Parathyroid adenoma (tissue), 2 donors: ENCODE results near the gene FBXL17.

ENCODE experiments used
- H2AFZ ChIP-seq: fragments of 300-600 bp; sonication (generic); one replicate; pipeline ENCODE4 v1.7.0; 2017; ENCODE audit warnings: antibody characterized with exemption, mild to moderate bottlenecking
- H3K27ac ChIP-seq: fragments of 300-600 bp; sonication (generic); one replicate; pipeline ENCODE4 v1.7.0; 2017
- H3K27me3 ChIP-seq: fragments of 300-600 bp; sonication (generic); one replicate; pipeline ENCODE4 v1.7.0; 2017; ENCODE audit warnings: low read length; ENCODE audit not compliant: control insufficient read depth, insufficient read depth
- H3K36me3 ChIP-seq: fragments of 300-600 bp; sonication (generic); one replicate; pipeline ENCODE4 v1.7.0; 2017; ENCODE audit warnings: low read length; ENCODE audit not compliant: control insufficient read depth, insufficient read depth
- H3K4me1 ChIP-seq: fragments of 300-600 bp; sonication (generic); one replicate; pipeline ENCODE4 v1.7.0; 2017; ENCODE audit warnings: control low read depth
- H3K4me2 ChIP-seq: fragments of 300-600 bp; sonication (generic); one replicate; pipeline ENCODE4 v1.7.0; 2017; ENCODE audit warnings: low read length
- H3K4me3 ChIP-seq: fragments of 300-600 bp; sonication (generic); one replicate; pipeline ENCODE4 v1.7.0; 2017; ENCODE audit warnings: low read depth, low read length
- H3K79me2 ChIP-seq: fragments of 300-600 bp; sonication (generic); one replicate; pipeline ENCODE4 v1.7.0; 2017; ENCODE audit warnings: control low read depth
- H3K9ac ChIP-seq: fragments of 300-600 bp; sonication (generic); one replicate; pipeline ENCODE4 v1.7.0; 2017; ENCODE audit warnings: mild to moderate bottlenecking
- H3K9me3 ChIP-seq: fragments of 300-600 bp; sonication (generic); one replicate; pipeline ENCODE4 v1.7.0; 2017; ENCODE audit warnings: low read length; ENCODE audit not compliant: control insufficient read depth
- TF ChIP-seq, protein P1 (sequence below): fragments of 300-600 bp; sonication (generic); IDR thresholded peaks from one replicate; pipeline ENCODE4 v1.7.0; 2017; ENCODE audit warnings: antibody characterized with exemption, mild to moderate bottlenecking
- donor health status: primary hyperparathyroidism.

Gene FBXL17

DNA sequence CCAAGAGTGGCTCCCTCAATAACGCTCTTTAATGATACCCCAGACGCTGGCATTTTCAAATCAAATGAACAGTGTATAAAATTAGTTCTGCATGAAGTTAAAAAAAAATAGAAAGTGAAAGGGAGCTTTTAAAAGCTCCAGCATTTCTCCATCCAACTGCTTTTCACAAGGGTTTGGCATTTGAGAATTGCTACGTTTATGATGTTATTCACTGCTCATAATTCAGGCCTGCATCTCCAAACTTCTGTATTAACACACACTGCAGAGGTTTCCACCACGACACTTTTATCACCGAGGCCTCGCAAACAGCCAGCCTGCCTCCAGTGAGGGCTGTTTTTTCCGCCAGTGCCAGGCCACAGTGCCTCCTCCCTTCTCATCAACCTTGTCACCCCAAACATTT lies 505.6 kb downstream of the FBXL17 start:
- Histone ChIP-seq H2AFZ (no peak overlapping the region), H3K79me2 (no peaks in the 10 kb centered on the region), H3K36me3 (no peaks in the 10 kb centered on the region), H3K4me2 (no peak overlapping the region), H3K4me1 (peaks cover 8% of the 10 kb centered on the region), H3K9me3 (no peaks in the 10 kb centered on the region), H3K27me3 (no peaks in the 10 kb centered on the region), H3K9ac (no peak overlapping the region), H3K4me3 (no peak overlapping the region), H3K27ac (no peak overlapping the region)
- TF ChIP-seq, protein P1, sequence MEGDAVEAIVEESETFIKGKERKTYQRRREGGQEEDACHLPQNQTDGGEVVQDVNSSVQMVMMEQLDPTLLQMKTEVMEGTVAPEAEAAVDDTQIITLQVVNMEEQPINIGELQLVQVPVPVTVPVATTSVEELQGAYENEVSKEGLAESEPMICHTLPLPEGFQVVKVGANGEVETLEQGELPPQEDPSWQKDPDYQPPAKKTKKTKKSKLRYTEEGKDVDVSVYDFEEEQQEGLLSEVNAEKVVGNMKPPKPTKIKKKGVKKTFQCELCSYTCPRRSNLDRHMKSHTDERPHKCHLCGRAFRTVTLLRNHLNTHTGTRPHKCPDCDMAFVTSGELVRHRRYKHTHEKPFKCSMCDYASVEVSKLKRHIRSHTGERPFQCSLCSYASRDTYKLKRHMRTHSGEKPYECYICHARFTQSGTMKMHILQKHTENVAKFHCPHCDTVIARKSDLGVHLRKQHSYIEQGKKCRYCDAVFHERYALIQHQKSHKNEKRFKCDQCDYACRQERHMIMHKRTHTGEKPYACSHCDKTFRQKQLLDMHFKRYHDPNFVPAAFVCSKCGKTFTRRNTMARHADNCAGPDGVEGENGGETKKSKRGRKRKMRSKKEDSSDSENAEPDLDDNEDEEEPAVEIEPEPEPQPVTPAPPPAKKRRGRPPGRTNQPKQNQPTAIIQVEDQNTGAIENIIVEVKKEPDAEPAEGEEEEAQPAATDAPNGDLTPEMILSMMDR = no peak

DNA sequence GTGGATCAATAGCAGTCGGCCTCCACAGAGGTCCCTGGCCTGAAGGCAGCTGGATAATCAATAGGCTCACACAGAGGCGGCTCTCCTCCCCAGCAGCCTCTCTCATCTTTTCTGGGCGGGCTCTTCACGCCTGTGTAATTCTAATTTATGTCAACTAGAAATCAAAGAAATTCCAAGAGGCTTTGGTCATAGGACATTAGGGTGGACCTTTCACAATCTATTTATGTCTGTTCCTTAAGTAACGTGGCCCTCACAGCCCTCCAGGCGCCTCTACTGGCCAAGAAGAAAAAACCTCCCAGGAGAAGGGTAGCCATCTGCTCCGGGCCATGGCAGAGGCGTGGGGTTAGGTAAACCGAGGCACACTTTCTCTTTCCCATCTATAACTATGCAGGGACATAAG lies 506.1 kb downstream of the FBXL17 start:
- Histone ChIP-seq H3K9me3 (no peaks in the 10 kb centered on the region), H3K9ac (no peak overlapping the region), H3K4me3 (no peak overlapping the region), H2AFZ (no peak overlapping the region), H3K4me2 (no peak overlapping the region), H3K79me2 (no peaks in the 10 kb centered on the region), H3K4me1 (peaks cover 8% of the 10 kb centered on the region), H3K36me3 (no peaks in the 10 kb centered on the region), H3K27ac (no peak overlapping the region), H3K27me3 (no peaks in the 10 kb centered on the region)
- TF ChIP-seq, protein P1 = no peak

DNA sequence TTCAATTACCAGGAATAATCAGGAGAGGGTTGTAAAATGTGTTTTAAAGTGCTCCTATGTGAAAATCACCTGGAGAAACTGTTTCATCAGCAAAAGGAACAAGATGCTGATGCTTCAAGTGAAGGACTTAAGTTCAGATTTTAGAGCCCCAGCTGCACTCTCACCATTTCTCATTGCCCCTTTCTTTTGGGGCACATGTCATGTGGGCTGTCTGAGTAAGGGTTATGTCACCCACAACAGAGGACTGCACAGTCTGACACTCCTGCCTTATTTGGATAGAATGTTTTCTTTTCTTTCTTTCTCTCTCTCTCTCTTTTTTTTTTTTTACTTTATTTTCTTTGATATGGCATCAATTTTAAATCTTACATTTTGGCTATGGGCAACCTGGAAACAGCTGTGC lies 507.1 kb downstream of the FBXL17 start:
- peaks cover 8% of the 10 kb centered on the region for H3K4me1 ChIP-seq
- H3K79me2 ChIP-seq = no peaks in the 10 kb centered on the region
- no peaks in the 10 kb centered on the region for H3K36me3 ChIP-seq
- TF ChIP-seq, protein P1 = no peak
- no peak overlapping the region for H2AFZ ChIP-seq
- no peak overlapping the region for H3K27ac ChIP-seq
- H3K9ac ChIP-seq = no peak overlapping the region
- H3K27me3 ChIP-seq = no peaks in the 10 kb centered on the region
- no peaks in the 10 kb centered on the region for H3K9me3 ChIP-seq
- no peak overlapping the region for H3K4me3 ChIP-seq
- H3K4me2 ChIP-seq = no peak overlapping the region

DNA sequence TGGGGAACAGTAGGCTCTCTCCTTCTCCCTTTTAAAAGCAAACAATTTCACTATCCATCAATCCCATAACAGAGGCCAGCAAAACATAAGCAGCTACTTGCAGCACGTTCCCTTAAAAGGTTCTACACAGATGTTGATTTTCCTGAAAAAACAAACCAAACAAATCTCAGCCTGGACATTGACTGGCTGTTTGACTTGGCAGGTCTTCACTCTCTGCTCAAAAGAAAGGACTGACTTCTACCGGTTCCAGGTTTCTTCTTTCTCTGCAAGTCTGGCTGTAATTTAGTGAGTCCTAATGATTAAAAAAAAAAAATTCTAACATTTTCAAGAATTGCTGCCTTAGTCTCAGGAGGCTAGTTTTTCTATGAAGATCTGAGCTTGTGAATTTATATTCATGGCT lies 508.0 kb downstream of the FBXL17 start:
- no peak overlapping the region for H3K27ac ChIP-seq
- no peak overlapping the region for H3K4me2 ChIP-seq
- H3K4me1 ChIP-seq = peaks cover 8% of the 10 kb centered on the region
- H3K79me2 ChIP-seq = no peaks in the 10 kb centered on the region
- H3K36me3 ChIP-seq = no peaks in the 10 kb centered on the region
- H3K27me3 ChIP-seq = no peaks in the 10 kb centered on the region
- H3K9me3 ChIP-seq = no peaks in the 10 kb centered on the region
- no peak overlapping the region for H2AFZ ChIP-seq
- H3K9ac ChIP-seq = no peak overlapping the region
- H3K4me3 ChIP-seq = no peak overlapping the region
- TF ChIP-seq, protein P1 = no peak

DNA sequence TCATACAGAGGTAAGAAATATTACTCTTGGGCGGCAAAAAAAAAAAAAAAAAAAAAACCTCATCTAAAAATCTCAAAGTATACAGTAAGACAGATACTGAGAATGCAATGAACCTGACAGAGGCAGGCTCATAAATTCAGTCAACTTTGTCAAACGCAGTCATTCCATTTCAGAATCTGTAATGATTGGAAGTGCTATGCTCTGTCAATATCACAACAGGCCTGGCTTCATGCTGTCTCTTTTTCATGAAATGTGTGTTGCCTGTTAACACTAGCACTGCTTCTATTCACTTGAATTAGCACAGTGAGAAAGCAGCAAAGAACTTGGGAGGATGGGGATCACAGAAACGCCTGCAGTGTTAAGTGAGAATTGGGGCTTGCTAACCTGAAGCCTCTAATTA lies 510.9 kb downstream of the FBXL17 start:
- Histone ChIP-seq H3K4me3 (no peak overlapping the region), H3K9me3 (no peaks in the 10 kb centered on the region), H3K4me1 (peaks cover 8% of the 10 kb centered on the region), H3K36me3 (no peaks in the 10 kb centered on the region), H3K79me2 (no peaks in the 10 kb centered on the region), H3K27ac (no peak overlapping the region), H3K27me3 (no peaks in the 10 kb centered on the region), H3K4me2 (no peak overlapping the region), H2AFZ (no peak overlapping the region), H3K9ac (no peak overlapping the region)
- TF ChIP-seq, protein P1 = no peak
